K562 (cell line): ENCODE results near the gene EPB41L2. TPM values are rescaled to one million over a fixed set of nuclear protein-coding genes. Genes with fewer than 3 reads are reported as not detected.

Source experiments
- ATAC-seq: fragments of 200-7000 bp; cut with Tn5 transposase; 3 replicates; pipeline ENCODE4 v1.9.1; 2020; ENCODE audit warnings: moderate library complexity
- BruUV-seq: library from RNA; stranded (reverse); fragments of 400-500 nt; replicated peaks from 2 replicates; lab custom pipeline; 2021; lab: Mats Ljungman, UMichigan
- CTCF ChIA-PET: fragments of 300-600 bp; formaldehyde crosslinking; extraction: SDS; loops from one replicate; lab custom pipeline; 2021; ENCODE audit warnings: low intra/inter-chr PET ratio; lab: Yijun Ruan, JAX
- POLR2A ChIA-PET: fragments of 300-600, 350-650 bp; sonication (Branson Sonifier 250); formaldehyde crosslinking; extraction: SDS; loops from one replicate; lab custom pipeline; 2021; ENCODE audit warnings: antibody characterized with exemption, inconsistent platforms; lab: Yijun Ruan, JAX
- DNase-seq, 4 experiments: peaks; one replicate each; pipeline versions ENCODE4 v3.0.0 to v3.0.0-alpha.2; 2011 to 2018; ENCODE audit warnings: low spot score in 3 of 4, mixed read lengths in 3 of 4; ENCODE audit errors: extremely low read depth in 1 of 4
- FAIRE-seq: peaks from 2 replicates; lab custom pipeline; 2011; peaks lifted over from hg19 to GRCh38; lab: Jason Lieb, UNC
- H2AFZ ChIP-seq: 2 replicates; pipeline ENCODE4 v1.6.0; 2011; ENCODE audit warnings: low read depth, low read length, control low read depth, inconsistent platforms
- H3K27ac ChIP-seq: fragments of 200-600 bp; 3 replicates; pipeline ENCODE4 v1.8.0; 2011; ENCODE audit warnings: low read depth, mild to moderate bottlenecking, control low read depth, inconsistent platforms, low read length, moderate library complexity, mixed read lengths; ENCODE audit errors: extremely low read depth
- H3K27me3 ChIP-seq, 2 experiments: fragments of 300-600 bp in 1 of 2; 2 replicates in 1 of 2; 3 replicates in 1 of 2; pipeline versions ENCODE4 v1.6.0 to v1.8.0; 2011; ENCODE audit warnings: inconsistent platforms in 2 of 2, low read length in 2 of 2, mild to moderate bottlenecking in 1 of 2, mixed read lengths in 1 of 2, moderate library complexity in 1 of 2; ENCODE audit not compliant: control insufficient read depth in 2 of 2, insufficient read depth in 2 of 2
- H3K36me3 ChIP-seq: fragments of 300-600 bp; 3 replicates; pipeline ENCODE4 v1.8.0; 2011; ENCODE audit warnings: mild to moderate bottlenecking, low read length, inconsistent platforms; ENCODE audit not compliant: control insufficient read depth, insufficient read depth
- H3K4me1 ChIP-seq, 2 experiments: fragments of 200-600 bp in 1 of 2; replicated peaks in 1 of 2; 2 replicates in 1 of 2; 3 replicates in 1 of 2; pipeline versions ENCODE4 v1.5.1 to v1.8.0; 2011; ENCODE audit warnings: inconsistent platforms in 2 of 2, low read length in 2 of 2, mild to moderate bottlenecking in 1 of 2, mixed read lengths in 1 of 2, moderate library complexity in 1 of 2; ENCODE audit not compliant: control insufficient read depth in 2 of 2, insufficient read depth in 2 of 2
- H3K4me2 ChIP-seq: 2 replicates; pipeline ENCODE4 v1.6.1; 2011; ENCODE audit warnings: low read length, control low read depth, inconsistent platforms, mixed read lengths; ENCODE audit not compliant: insufficient read depth
- H3K4me3 ChIP-seq: fragments of 200-600 bp; sonication (generic), shearing (Covaris generic); 2 replicates; pipeline ENCODE4 v1.5.1; 2016; ENCODE audit warnings: control low read depth, inconsistent platforms
- H3K79me2 ChIP-seq: fragments of 200-600 bp; 3 replicates; pipeline ENCODE4 v1.8.0; 2011; ENCODE audit warnings: low read length, inconsistent platforms; ENCODE audit not compliant: control insufficient read depth, insufficient read depth
- H3K9ac ChIP-seq, 2 experiments: 2 replicates each; pipeline versions ENCODE4 v1.6.0 to v1.6.1; 2011; ENCODE audit warnings: low read depth in 2 of 2, low read length in 2 of 2, control low read depth in 1 of 2, inconsistent platforms in 1 of 2, mild to moderate bottlenecking in 1 of 2, mixed read lengths in 1 of 2; ENCODE audit not compliant: insufficient read depth in 1 of 2
- H3K9me1 ChIP-seq: one replicate; pipeline ENCODE4 v1.6.0; 2011; ENCODE audit warnings: inconsistent platforms, mild to moderate bottlenecking, low read length, moderate library complexity; ENCODE audit not compliant: control insufficient read depth, insufficient read depth
- H3K9me3 ChIP-seq: replicated peaks from 2 replicates; pipeline ENCODE4 v1.5.1; 2011; ENCODE audit warnings: low read depth, low read length, inconsistent platforms; ENCODE audit not compliant: control insufficient read depth, insufficient read depth
- H4K20me1 ChIP-seq: replicated peaks from 2 replicates; pipeline ENCODE4 v1.6.1; 2011; ENCODE audit warnings: low read length, inconsistent platforms, mixed read lengths; ENCODE audit not compliant: control insufficient read depth, insufficient read depth
- CHD1 ChIP-seq: fragments of 200-600 bp; sonication (generic); IDR thresholded peaks from one replicate; pipeline ENCODE4 v1.6.1; 2012; ENCODE audit warnings: mild to moderate bottlenecking, moderate library complexity, low read length, inconsistent platforms
- CREM ChIP-seq: IDR thresholded peaks from 2 replicates; pipeline ENCODE4 v1.6.1; 2014; ENCODE audit warnings: antibody characterized with exemption, low read depth
- DNMT1 ChIP-seq: fragments of 450-650 bp; IDR thresholded peaks from 2 replicates; pipeline ENCODE4 v1.6.1; 2016; ENCODE audit warnings: antibody characterized with exemption, mild to moderate bottlenecking
- GTF2E2 ChIP-seq: fragments of 200-800 bp; sonication (Bioruptor generic); IDR thresholded peaks from 2 replicates; pipeline ENCODE4 v1.6.1; 2016; ENCODE audit warnings: missing genetic modification characterization, missing compliant biosample characterization
- MNT ChIP-seq, 2 experiments: fragments of 450-650 bp; conservative IDR thresholded peaks; 2 replicates each; pipeline ENCODE4 v1.6.1; 2017; ENCODE audit warnings: mild to moderate bottlenecking in 2 of 2, moderate library complexity in 2 of 2
- NFIC ChIP-seq: fragments of 450-650 bp; IDR thresholded peaks from 2 replicates; pipeline ENCODE4 v1.6.1; 2017; ENCODE audit warnings: mild to moderate bottlenecking, inconsistent platforms
- RBFOX2 ChIP-seq: fragments of 200-400 bp; formaldehyde crosslinking; IDR thresholded peaks from 2 replicates; pipeline ENCODE4 v1.6.1; 2017; ENCODE audit warnings: low read depth, mild to moderate bottlenecking, low read length, moderate library complexity
- RBM14 ChIP-seq: fragments of 200-400 bp; formaldehyde crosslinking; IDR thresholded peaks from 2 replicates; pipeline ENCODE4 v1.6.1; 2018; ENCODE audit warnings: low read depth, mild to moderate bottlenecking, low read length, moderate library complexity, borderline replicate concordance; ENCODE audit not compliant: insufficient read depth
- SAFB ChIP-seq: fragments of 200-400 bp; formaldehyde crosslinking; IDR thresholded peaks from 2 replicates; pipeline ENCODE4 v1.6.1; 2017; ENCODE audit warnings: low read depth, low read length, borderline replicate concordance
- SAP30 ChIP-seq: fragments of 200-600 bp; sonication (generic); IDR thresholded peaks from 2 replicates; pipeline ENCODE4 v1.6.1; 2012; ENCODE audit warnings: borderline replicate concordance, low read depth, mild to moderate bottlenecking, moderate library complexity, low read length, control low read depth, inconsistent platforms; ENCODE audit not compliant: insufficient read depth, poor library complexity, severe bottlenecking
- SMAD2 ChIP-seq: fragments of 150-350 bp; IDR thresholded peaks from 2 replicates; pipeline ENCODE4 v1.6.1; 2014; ENCODE audit warnings: low read depth, mild to moderate bottlenecking, low read length
- TCF3 ChIP-seq: sonication (generic); formaldehyde crosslinking; IDR thresholded peaks from 2 replicates; pipeline ENCODE4 v1.4.0; 2020; ENCODE audit warnings: mild to moderate bottlenecking, missing genetic modification reagents
- ZEB2 ChIP-seq: fragments of 450-650 bp; IDR thresholded peaks from 2 replicates; pipeline ENCODE4 v1.6.1; 2016
- WGBS: fragments of 100-300 bp; shearing (Covaris generic); methylation state at CpG from one replicate; pipeline ENCODE4 v1.1.6; 2016; ENCODE audit warnings: low coverage, mixed read lengths; ENCODE audit not compliant: insufficient coverage; ENCODE audit errors: missing lambda C conversion rate; 5-methylcytosine and 5-hydroxymethylcytosine counted together
- in situ Hi-C: fragments of 300-500 bp; cut with MboI; formaldehyde crosslinking; loops from 4 replicates; pipeline ENCODE4 v1.15.0; 2018; ENCODE audit warnings: inconsistent platforms, mixed read lengths
- intact Hi-C: fragments of 100-400 bp; cut with micrococcal nuclease; formaldehyde crosslinking; loops from 2 replicates; pipeline ENCODE4 v1.14.2; 2022
- polyA plus RNA-seq, 8 experiments: library from polyadenylated mRNA; depleted of rRNA in 4 of 8; stranded (reverse) in 5 of 8; unstranded in 3 of 8; fragments of >200 nt; fragmentation: Nextera tagmentation in 2 of 8; fragmentation: Illumina TruSeq in 1 of 8; extraction: Ambion mirVana in 2 of 8; extraction: Trizol in 1 of 8; gene quantifications; 2 replicates each; pipeline versions ENCODE4 v1.2.1 to v1.2.3, GENCODE V29; 2011 to 2014; ENCODE audit warnings: inconsistent platforms in 1 of 8, missing spikeins in 1 of 8
- total RNA-seq, 7 experiments: library from RNA; depleted of rRNA in 6 of 7; stranded (reverse); fragments of >200 nt in 6 of 7; fragmentation: Illumina TruSeq in 2 of 7; extraction: Trizol in 2 of 7; gene quantifications; 2 replicates each; pipeline versions ENCODE4 v1.2.1 to v1.2.3, GENCODE V29; 2011 to 2021; ENCODE audit warnings: low replicate concordance in 1 of 7
- TF ChIP-seq, protein P1 (sequence below): fragments of 250-450 bp; sonication (Bioruptor Pico); IDR thresholded peaks from 2 replicates; pipeline ENCODE4 v1.5.0; 2021; ENCODE audit warnings: mild to moderate bottlenecking, moderate library complexity

EPB41L2 gene
- total and polyA plus RNA-seq, 9 of the 15 experiments (the other 6 are each of a cell fraction or from before 2014, with no cell fraction given): 5.1 to 53.6 (median 25.0) TPM

DNA sequence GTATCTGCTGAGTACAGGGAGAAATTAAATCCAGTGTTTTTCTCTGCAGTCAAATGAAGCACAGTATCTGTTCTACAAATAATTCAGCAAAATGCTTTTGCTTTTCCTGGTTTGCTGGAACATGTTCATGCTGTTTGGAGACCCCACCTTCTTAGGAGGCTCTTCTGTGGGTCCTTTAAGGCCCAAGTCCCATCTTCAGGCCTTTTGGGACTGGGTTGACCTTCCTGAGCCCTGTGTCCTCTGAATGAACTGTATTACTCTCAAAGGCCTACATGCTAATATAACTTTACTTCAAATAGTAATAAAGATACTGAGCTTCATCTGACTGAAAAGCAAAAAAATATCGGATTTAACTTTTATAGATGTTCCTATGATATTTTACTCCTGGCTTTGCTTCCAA, 216.5 kb downstream of the EPB41L2 start:
- Histone ChIP-seq H3K27me3 (no peaks in the 10 kb centered on the region), H3K4me1 (no peaks in the 10 kb centered on the region), H3K27ac (no peak overlapping the region), H4K20me1 (no peaks in the 10 kb centered on the region), H3K4me3 (no peak overlapping the region), H3K9me3 (no peaks in the 10 kb centered on the region), H3K4me2 (no peak overlapping the region), H3K36me3 (no peaks in the 10 kb centered on the region), H3K9ac (no peak overlapping the region), H2AFZ (no peak overlapping the region), H3K9me1 (no peaks in the 10 kb centered on the region), H3K79me2 (no peaks in the 10 kb centered on the region)
- 17% methylated on average over 1 of the region's 1 CpG for whole genome bisulfite sequencing
- ChIA-PET CTCF (no interaction called here), POLR2A (no interaction called here)
- FAIRE-seq (no peak), ATAC-seq (no peak), DNase-seq (no peak)
- intact Hi-C loops (loop anchor here (10.0 kb wide), 1 partner anchor 812 kb away; no protein-coding TSS in a partner anchor), in situ Hi-C loops (no loop called here)
- BruUV-seq: no TSS peak
- TF ChIP-seq MNT (conservative IDR thresholded peaks at IDR 0.05) (no peak), DNMT1 (no peak), RBFOX2 (no peak), TCF3 (CRISPR knock-in tag) (no peak), SAFB (no peak), ZEB2 (no peak), SAP30 (no peak), SMAD2 (no peak), CREM (no peak), GTF2E2 (tag) (no peak), NFIC (no peak), CHD1 (no peak), RBM14 (no peak)
- TF ChIP-seq, protein P1, sequence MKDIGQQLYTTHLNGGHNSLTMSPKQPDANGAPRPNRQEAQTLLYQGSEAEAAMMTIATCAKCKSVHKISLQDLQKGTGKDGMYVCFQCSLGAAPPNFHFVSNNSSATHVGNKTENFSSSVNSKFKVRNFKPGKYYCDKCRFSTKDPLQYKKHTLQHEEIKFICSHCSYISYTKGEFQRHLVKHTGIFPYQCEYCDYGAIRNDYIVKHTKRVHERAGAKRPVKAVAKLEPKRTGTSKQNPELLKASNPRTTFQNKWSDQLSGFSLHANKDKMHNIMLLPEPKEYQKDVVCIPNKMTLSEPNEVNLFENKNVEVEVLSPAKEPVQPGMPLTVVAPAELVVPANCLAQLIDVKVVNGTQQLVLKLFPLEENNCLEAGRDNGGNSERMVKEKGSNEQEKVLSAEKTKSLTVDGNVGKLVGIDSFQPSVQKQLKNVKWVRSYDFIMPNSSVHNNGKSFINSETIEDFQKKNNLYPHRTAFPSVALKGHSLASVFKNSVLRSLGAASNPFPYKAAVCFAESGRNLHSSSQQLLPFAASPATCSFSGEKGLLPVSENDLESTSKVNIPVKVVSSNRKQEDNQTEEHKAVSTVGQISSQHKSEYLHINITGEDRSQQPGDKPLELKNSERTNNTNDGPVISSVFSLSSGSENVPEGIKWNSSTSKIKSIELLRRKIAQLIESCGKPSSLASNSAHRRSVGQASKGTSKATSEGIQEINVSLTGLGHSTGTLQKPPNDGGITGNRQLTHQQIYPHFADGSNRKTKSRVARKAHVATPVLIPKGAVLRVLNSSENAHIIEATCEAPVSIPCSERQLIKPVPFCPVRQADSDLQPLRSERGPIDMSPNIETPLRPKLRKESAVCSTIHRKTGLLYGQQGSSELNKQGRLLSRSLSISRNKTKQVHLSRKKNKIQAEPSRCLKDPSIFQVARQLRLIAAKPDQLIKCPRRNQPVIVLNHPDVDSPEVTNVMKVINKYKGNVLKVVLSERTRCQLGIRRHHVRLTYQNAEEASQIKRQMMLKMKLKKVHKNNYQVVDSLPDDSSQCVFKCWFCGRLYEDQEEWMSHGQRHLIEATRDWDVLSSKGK (CRISPR knock-in tag): no peak
- TF ChIP-seq, all 486 proteins: peak for 0
